ENCODE results near the gene CCDC32. TPM values are rescaled to one million over a fixed set of nuclear protein-coding genes. Genes with fewer than 3 reads are reported as not detected.
A peak's percentile ranks its signal among the peaks of the same experiment; 100 is the strongest.

Gene CCDC32
- polyA plus RNA-seq, 2 of the 4 experiments (the other 2 are of a cell fraction) = 9.7 to 27.0 TPM

- no peak for TF ChIP-seq HOXA7 (CRISPR knock-in tag; IDR thresholded peaks at IDR 0.05)
- no peak for TF ChIP-seq CEBPB (IDR thresholded peaks at IDR 0.05)
- TF ChIP-seq REST (IDR thresholded peaks at IDR 0.05) = no peak
- TF ChIP-seq NR3C1 (IDR thresholded peaks at IDR 0.05) = no peak
- TF ChIP-seq PHF8 (IDR thresholded peaks at IDR 0.05; ENCODE audit: borderline replicate concordance, low read depth) = no peak
- no peak for TF ChIP-seq CTCF (IDR thresholded peaks at IDR 0.05)
- TF ChIP-seq POLR2AphosphoS2 (conservative IDR thresholded peaks at IDR 0.05; ENCODE audit: low read length) = no peak
- TF ChIP-seq ELK1 (IDR thresholded peaks at IDR 0.05; ENCODE audit: low read depth, low read length) = no peak
- no peak for TF ChIP-seq POLR2A (IDR thresholded peaks at IDR 0.05; ENCODE audit: low read length)
- Histone ChIP-seq H3K4me2 (no peak overlapping the region), H3K9me3 (no peaks in the 10 kb centered on the region), H3K4me3 (no peak overlapping the region), H3K4me1 (no peaks in the 10 kb centered on the region), H3K27ac (no peak overlapping the region)
- 93% methylated on average over 2 of the region's 3 CpGs for WGBS (ENCODE audit: missing lambda C conversion rate)
- POLR2A ChIA-PET = no interaction called here
- DNase-seq (ENCODE audit: low read depth in 1 of 2, low spot score in 1 of 2) (no peak), ATAC-seq (no peak), FAIRE-seq (no peak)
- CTCF ChIA-PET = interaction anchor here (0.6 kb wide), 1 partner anchor 44 kb away, joined by 3 read pairs; the partner anchor contains the start of gene RPUSD2
These were observed 39.0 kb downstream of the CCDC32 start for GRCh38 chr15:40525855-40526254.

GRCh38 chr15:40523611-40524010 is 41.2 kb downstream of the CCDC32 start:
- Histone ChIP-seq H3K4me1 (no peaks in the 10 kb centered on the region), H3K4me3 (no peak overlapping the region), H3K9me3 (no peaks in the 10 kb centered on the region), H3K27ac (no peak overlapping the region), H3K4me2 (no peak overlapping the region)
- no peak for FAIRE-seq
- ChIA-PET POLR2A (no interaction called here), CTCF (no interaction called here)
- DNase-seq (ENCODE audit: low read depth in 1 of 2, low spot score in 1 of 2) = no peak
- no peak for TF ChIP-seq MAZ (IDR thresholded peaks at IDR 0.05; ENCODE audit: borderline replicate concordance, low read depth, low read length)
- no peak for ATAC-seq

GRCh38 chr15:40516322-40516721 is 48.5 kb downstream of the CCDC32 start:
- TF ChIP-seq MAFK (IDR thresholded peaks at IDR 0.05; ENCODE audit: partially characterized antibody) (peak; percentile 72), EP300 (IDR thresholded peaks at IDR 0.05) (no peak)
- Histone ChIP-seq H3K4me2 (no peak overlapping the region), H3K27ac (no peak overlapping the region), H3K4me1 (no peaks in the 10 kb centered on the region), H3K9me3 (no peaks in the 10 kb centered on the region), H3K4me3 (no peak overlapping the region)
- POLR2A ChIA-PET = no interaction called here
- CTCF ChIA-PET = interaction anchor here (3.2 kb wide), 1 partner anchor 22 kb away, joined by 7 read pairs; no protein-coding TSS in a partner anchor
- no peak for DNase-seq (ENCODE audit: low read depth in 1 of 2, low spot score in 1 of 2)
- no peak for ATAC-seq
- no peak for FAIRE-seq
- WGBS (ENCODE audit: missing lambda C conversion rate) = 50% methylated on average over 2 of the region's 2 CpGs

- CTCF ChIA-PET = interaction anchor here (1.2 kb wide), 1 partner anchor 76 kb away, joined by 3 read pairs; no protein-coding TSS in a partner anchor
- TF ChIP-seq FOSB (CRISPR knock-in tag; IDR thresholded peaks at IDR 0.05) = no peak
- TF ChIP-seq HOXB5 (CRISPR knock-in tag; IDR thresholded peaks at IDR 0.05) = no peak
- TF ChIP-seq SMC3 (IDR thresholded peaks at IDR 0.05) = no peak
- TF ChIP-seq FOSL2 (IDR thresholded peaks at IDR 0.05) = no peak
- no peak for TF ChIP-seq FOSL2 (CRISPR knock-in tag; IDR thresholded peaks at IDR 0.05)
- TF ChIP-seq KDM5A (IDR thresholded peaks at IDR 0.05) = no peak
- TF ChIP-seq CEBPB (IDR thresholded peaks at IDR 0.05) = no peak
- TF ChIP-seq ZC3H11A (IDR thresholded peaks at IDR 0.05) = no peak
- no peak for TF ChIP-seq HES2 (IDR thresholded peaks at IDR 0.05)
- no peak for TF ChIP-seq GATA3 (IDR thresholded peaks at IDR 0.05; ENCODE audit: borderline replicate concordance)
- TF ChIP-seq ZSCAN20 (CRISPR knock-in tag; IDR thresholded peaks at IDR 0.05) = no peak
- TF ChIP-seq BCL3 (IDR thresholded peaks at IDR 0.05) = no peak
- TF ChIP-seq CHD4 (IDR thresholded peaks at IDR 0.05; ENCODE audit: borderline replicate concordance) = no peak
- TF ChIP-seq EHF (CRISPR knock-in tag; IDR thresholded peaks at IDR 0.05) = no peak
- TF ChIP-seq CBX8 (IDR thresholded peaks at IDR 0.05) = no peak
- no peak for TF ChIP-seq NR3C1 (IDR thresholded peaks at IDR 0.05)
These were observed 51.2 kb downstream of the CCDC32 start for GRCh38 chr15:40513609-40514008.

More at GRCh38 chr15:40513609-40514008, 51.2 kb downstream of the CCDC32 start:
- 90% methylated on average over 3 of the region's 5 CpGs for WGBS (ENCODE audit: missing lambda C conversion rate)
- no peak for ATAC-seq
- no peak for FAIRE-seq
- no peak overlapping the region for H3K27ac ChIP-seq
- no peak overlapping the region for H3K4me3 ChIP-seq
- H3K9me3 ChIP-seq = no peaks in the 10 kb centered on the region
- H3K4me2 ChIP-seq = no peak overlapping the region
- POLR2A ChIA-PET = no interaction called here
- no peaks in the 10 kb centered on the region; the same call in 2 of the 3 replicates for H3K4me1 ChIP-seq
- no peak for DNase-seq (ENCODE audit: low read depth in 1 of 2, low spot score in 1 of 2)

All from A549 (cell line).